ENCODE measurements around the gene CAMSAP1. TPM values are rescaled to one million over a fixed set of nuclear protein-coding genes. Genes with fewer than 3 reads are reported as not detected.

CAMSAP1 gene
- total RNA-seq, 1 donor from 2014 or later: 34.8 TPM

DNA sequence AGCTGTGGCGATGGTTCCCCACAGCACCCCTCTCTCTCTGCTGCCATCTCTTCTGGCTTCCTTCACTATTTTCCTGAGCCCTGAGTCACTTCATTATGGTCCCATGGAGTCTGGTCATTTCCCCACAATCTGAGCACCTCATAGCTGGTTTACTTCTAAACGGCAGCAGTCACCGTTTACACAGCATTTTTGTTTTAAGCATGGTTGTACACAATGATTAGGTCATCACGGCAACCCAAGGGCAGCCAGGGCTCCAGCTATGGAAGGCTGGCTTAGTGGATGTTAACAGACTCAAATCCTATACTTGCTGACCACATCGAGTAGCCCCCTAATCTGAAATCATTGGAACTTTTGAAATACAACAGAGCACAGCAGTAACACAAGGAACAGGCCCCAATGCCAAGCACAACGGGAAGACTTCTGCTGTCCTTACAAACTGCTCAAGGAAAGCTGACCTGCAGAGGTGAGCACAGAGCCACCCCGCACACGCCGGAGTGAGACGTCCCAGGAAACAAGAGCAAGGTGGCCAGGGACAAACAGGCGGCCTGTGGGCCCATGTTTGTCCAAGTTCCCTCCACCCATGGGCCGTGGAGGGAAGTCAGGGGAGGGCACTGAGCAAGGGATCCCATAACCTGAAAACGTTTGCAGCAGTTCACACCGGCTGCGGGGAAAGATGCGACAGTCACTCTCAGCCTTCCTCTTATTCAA, 22.9 kb downstream of the CAMSAP1 start:
- Histone ChIP-seq H3K27ac (ENCODE audit: low read depth, low read length) (peak overlapping the region; percentile 37), H3K36me3 (ENCODE audit: insufficient read depth, low read length) (no peaks in the 10 kb centered on the region), H3K9me3 (ENCODE audit: insufficient read depth, low read depth, low read length) (no peaks in the 10 kb centered on the region), H3K4me3 (ENCODE audit: insufficient read depth, low read depth, low read length) (no peak overlapping the region), H4K20me1 (ENCODE audit: insufficient read depth, low read length) (peaks cover 98% of the 10 kb centered on the region), H3K9ac (ENCODE audit: low read length) (peak overlapping the region; percentile 33), H3K4me1 (ENCODE audit: insufficient read depth, low read length) (peaks cover 43% of the 10 kb centered on the region), H3K4me2 (ENCODE audit: low read length) (peak overlapping the region; percentile 64), H3K27me3 (ENCODE audit: insufficient read depth, low read length) (no peaks in the 10 kb centered on the region), H3K79me2 (ENCODE audit: insufficient read depth, low read length) (peaks cover 99% of the 10 kb centered on the region), H2AFZ (ENCODE audit: low read depth, low read length) (no peak overlapping the region)
- Mint-ChIP-seq H3K4me3 (ENCODE audit: unreplicated experiment) (no peak overlapping the region), H3K27ac (ENCODE audit: unreplicated experiment) (peak overlapping the region; percentile 63), H3K9me3 (ENCODE audit: unreplicated experiment) (no peaks in the 10 kb centered on the region), H3K36me3 (ENCODE audit: low read depth, unreplicated experiment) (peaks cover 5% of the 10 kb centered on the region), H3K27me3 (ENCODE audit: low read depth, unreplicated experiment) (no peaks in the 10 kb centered on the region), H3K4me1 (ENCODE audit: low read depth, unreplicated experiment) (peaks cover 58% of the 10 kb centered on the region)
- peak; percentile 61 for DNase-seq (ENCODE audit: low read depth)
- TF ChIP-seq, protein P1, sequence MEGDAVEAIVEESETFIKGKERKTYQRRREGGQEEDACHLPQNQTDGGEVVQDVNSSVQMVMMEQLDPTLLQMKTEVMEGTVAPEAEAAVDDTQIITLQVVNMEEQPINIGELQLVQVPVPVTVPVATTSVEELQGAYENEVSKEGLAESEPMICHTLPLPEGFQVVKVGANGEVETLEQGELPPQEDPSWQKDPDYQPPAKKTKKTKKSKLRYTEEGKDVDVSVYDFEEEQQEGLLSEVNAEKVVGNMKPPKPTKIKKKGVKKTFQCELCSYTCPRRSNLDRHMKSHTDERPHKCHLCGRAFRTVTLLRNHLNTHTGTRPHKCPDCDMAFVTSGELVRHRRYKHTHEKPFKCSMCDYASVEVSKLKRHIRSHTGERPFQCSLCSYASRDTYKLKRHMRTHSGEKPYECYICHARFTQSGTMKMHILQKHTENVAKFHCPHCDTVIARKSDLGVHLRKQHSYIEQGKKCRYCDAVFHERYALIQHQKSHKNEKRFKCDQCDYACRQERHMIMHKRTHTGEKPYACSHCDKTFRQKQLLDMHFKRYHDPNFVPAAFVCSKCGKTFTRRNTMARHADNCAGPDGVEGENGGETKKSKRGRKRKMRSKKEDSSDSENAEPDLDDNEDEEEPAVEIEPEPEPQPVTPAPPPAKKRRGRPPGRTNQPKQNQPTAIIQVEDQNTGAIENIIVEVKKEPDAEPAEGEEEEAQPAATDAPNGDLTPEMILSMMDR (IDR thresholded peaks at IDR 0.05; ENCODE audit: insufficient read depth, low read depth, low read length): no peak
- no peak for TF ChIP-seq EZH2 (IDR thresholded peaks at IDR 0.05; ENCODE audit: insufficient read depth, low read length)
- no peak for FAIRE-seq

DNA sequence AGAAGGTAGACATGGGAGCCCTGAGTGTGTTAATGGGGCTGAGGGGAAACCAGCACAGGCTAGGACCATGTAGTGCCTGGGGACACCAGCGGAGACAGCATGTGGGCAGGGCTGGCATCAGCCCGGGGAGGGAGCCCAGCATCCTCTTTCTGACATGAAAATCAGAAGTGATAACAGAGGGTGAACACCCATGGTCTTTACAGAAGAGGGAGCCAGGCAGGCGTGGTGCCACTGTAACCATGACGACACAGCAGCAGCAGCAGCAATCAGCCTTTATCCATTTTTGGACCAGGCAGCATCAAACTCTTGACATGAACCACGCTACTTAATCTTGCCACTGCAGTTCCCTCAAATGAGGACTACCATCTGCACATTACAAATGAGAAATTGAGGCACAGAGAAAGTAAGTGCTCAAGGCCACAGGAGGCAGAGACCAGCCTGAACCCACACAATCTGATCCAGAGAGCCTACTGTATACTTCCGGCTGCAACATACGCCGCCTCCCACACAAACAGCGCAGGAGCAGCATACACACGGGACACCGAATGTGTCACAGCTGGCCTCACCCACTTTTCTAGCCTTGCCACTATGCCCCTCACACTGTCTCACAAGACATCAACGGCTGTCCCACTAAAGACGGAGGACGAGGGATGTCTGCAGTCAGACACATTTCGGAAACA, 23.8 kb downstream of the CAMSAP1 start:
- Histone ChIP-seq H3K9me3 (ENCODE audit: insufficient read depth, low read depth, low read length) (no peaks in the 10 kb centered on the region), H2AFZ (ENCODE audit: low read depth, low read length) (no peak overlapping the region), H4K20me1 (ENCODE audit: insufficient read depth, low read length) (peaks cover 98% of the 10 kb centered on the region), H3K9ac (ENCODE audit: low read length) (no peak overlapping the region), H3K4me1 (ENCODE audit: insufficient read depth, low read length) (peaks cover 43% of the 10 kb centered on the region), H3K79me2 (ENCODE audit: insufficient read depth, low read length) (peaks cover 99% of the 10 kb centered on the region), H3K27me3 (ENCODE audit: insufficient read depth, low read length) (no peaks in the 10 kb centered on the region), H3K36me3 (ENCODE audit: insufficient read depth, low read length) (no peaks in the 10 kb centered on the region), H3K27ac (ENCODE audit: low read depth, low read length) (no peak overlapping the region), H3K4me2 (ENCODE audit: low read length) (peak overlapping the region; percentile 64), H3K4me3 (ENCODE audit: insufficient read depth, low read depth, low read length) (no peak overlapping the region)
- H3K4me1 Mint-ChIP-seq (ENCODE audit: low read depth, unreplicated experiment): peaks cover 60% of the 10 kb centered on the region
- DNase-seq (ENCODE audit: low read depth) (no peak), FAIRE-seq (no peak)
- H3K27ac Mint-ChIP-seq (ENCODE audit: unreplicated experiment): no peak overlapping the region
- TF ChIP-seq, protein P1 (IDR thresholded peaks at IDR 0.05; ENCODE audit: insufficient read depth, low read depth, low read length): no peak
- TF ChIP-seq EZH2 (IDR thresholded peaks at IDR 0.05; ENCODE audit: insufficient read depth, low read length): no peak
- H3K27me3 Mint-ChIP-seq (ENCODE audit: low read depth, unreplicated experiment): no peaks in the 10 kb centered on the region
- H3K36me3 Mint-ChIP-seq (ENCODE audit: low read depth, unreplicated experiment): peaks cover 4% of the 10 kb centered on the region
- no peaks in the 10 kb centered on the region for H3K9me3 Mint-ChIP-seq (ENCODE audit: unreplicated experiment)
- H3K4me3 Mint-ChIP-seq (ENCODE audit: unreplicated experiment): no peak overlapping the region

- Histone ChIP-seq H3K4me2 (ENCODE audit: low read length) (no peak overlapping the region), H3K27me3 (ENCODE audit: insufficient read depth, low read length) (no peaks in the 10 kb centered on the region), H2AFZ (ENCODE audit: low read depth, low read length) (no peak overlapping the region), H3K27ac (ENCODE audit: low read depth, low read length) (no peak overlapping the region), H3K36me3 (ENCODE audit: insufficient read depth, low read length) (no peaks in the 10 kb centered on the region), H3K4me1 (ENCODE audit: insufficient read depth, low read length) (peaks cover 32% of the 10 kb centered on the region), H4K20me1 (ENCODE audit: insufficient read depth, low read length) (peaks cover 98% of the 10 kb centered on the region), H3K4me3 (ENCODE audit: insufficient read depth, low read depth, low read length) (no peak overlapping the region), H3K9ac (ENCODE audit: low read length) (no peak overlapping the region), H3K79me2 (ENCODE audit: insufficient read depth, low read length) (peaks cover 99% of the 10 kb centered on the region), H3K9me3 (ENCODE audit: insufficient read depth, low read depth, low read length) (no peaks in the 10 kb centered on the region)
- peaks cover 63% of the 10 kb centered on the region for H3K4me1 Mint-ChIP-seq (ENCODE audit: low read depth, unreplicated experiment)
- no peaks in the 10 kb centered on the region for H3K27me3 Mint-ChIP-seq (ENCODE audit: low read depth, unreplicated experiment)
- TF ChIP-seq EZH2 (IDR thresholded peaks at IDR 0.05; ENCODE audit: insufficient read depth, low read length): no peak
- TF ChIP-seq, protein P1 (IDR thresholded peaks at IDR 0.05; ENCODE audit: insufficient read depth, low read depth, low read length): no peak
- no peak for DNase-seq (ENCODE audit: low read depth)
- FAIRE-seq: no peak
- H3K9me3 Mint-ChIP-seq (ENCODE audit: unreplicated experiment): no peaks in the 10 kb centered on the region
- no peak overlapping the region for H3K27ac Mint-ChIP-seq (ENCODE audit: unreplicated experiment)
- H3K4me3 Mint-ChIP-seq (ENCODE audit: unreplicated experiment): no peak overlapping the region
- H3K36me3 Mint-ChIP-seq (ENCODE audit: low read depth, unreplicated experiment): peaks cover under 1% of the 10 kb centered on the region
Measured at GRCh38 chr9:135882011-135882410, 25.3 kb downstream of the CAMSAP1 start.
